H1 (cell line): ENCODE measurements around the gene AKT1. TPM values are rescaled to one million over a fixed set of nuclear protein-coding genes. Genes with fewer than 3 reads are reported as not detected.

Source experiments
- CTCF ChIA-PET: fragments of 300-600 bp; sonication (Branson Sonifier 250); formaldehyde crosslinking; loops from one replicate; lab custom pipeline; 2021; ENCODE audit not compliant: partially characterized antibody; lab: Charles Lee
- POLR2A ChIA-PET: fragments of 300-600 bp; sonication (Branson Sonifier 250); formaldehyde crosslinking; loops from one replicate; lab custom pipeline; 2021; ENCODE audit warnings: inconsistent platforms; ENCODE audit not compliant: partially characterized antibody; lab: Charles Lee
- DNase-seq, 2 experiments: peaks; one replicate each; pipeline versions ENCODE4 v3.0.0 to v3.0.0-alpha.2; 2010 to 2022; ENCODE audit warnings: low spot score in 2 of 2, low read depth in 1 of 2, mixed read lengths in 1 of 2
- FAIRE-seq: peaks from 2 replicates; lab custom pipeline; 2011; peaks lifted over from hg19 to GRCh38; lab: Jason Lieb, UNC
- H2AFZ ChIP-seq: 2 replicates; pipeline ENCODE4 v1.8.1; 2012; ENCODE audit warnings: low read length, inconsistent platforms
- H2AK5ac ChIP-seq: 2 replicates; pipeline ENCODE4 v1.6.1; 2013; ENCODE audit warnings: low read depth, low read length
- H2BK120ac ChIP-seq: replicated peaks from 2 replicates; pipeline ENCODE3; 2013; ENCODE audit warnings: low read depth, low read length, inconsistent platforms
- H2BK12ac ChIP-seq: 2 replicates; pipeline ENCODE4 v1.6.1; 2013; ENCODE audit warnings: low read depth, low read length
- H2BK15ac ChIP-seq: 2 replicates; pipeline ENCODE4 v1.6.1; 2013; ENCODE audit warnings: low read length
- H2BK20ac ChIP-seq: 2 replicates; pipeline ENCODE4 v1.6.1; 2013; ENCODE audit warnings: low read length
- H2BK5ac ChIP-seq: 2 replicates; pipeline ENCODE4 v1.6.1; 2013; ENCODE audit warnings: low read depth, low read length
- H3K14ac ChIP-seq: 2 replicates; pipeline ENCODE4 v1.6.1; 2013; ENCODE audit warnings: inconsistent platforms; ENCODE audit not compliant: insufficient read length
- H3K18ac ChIP-seq: 2 replicates; pipeline ENCODE4 v1.6.1; 2013; ENCODE audit warnings: low read length; ENCODE audit errors: extremely low read depth
- H3K23ac ChIP-seq: 2 replicates; pipeline ENCODE4 v1.6.1; 2013; ENCODE audit warnings: inconsistent platforms; ENCODE audit not compliant: insufficient read length
- H3K23me2 ChIP-seq: 2 replicates; pipeline ENCODE4 v1.6.1; 2013; ENCODE audit warnings: low read depth, low read length
- H3K27ac ChIP-seq: 2 replicates; pipeline ENCODE4 v1.6.1; 2011; ENCODE audit warnings: low read depth, low read length, inconsistent platforms
- H3K27me3 ChIP-seq, 4 experiments: replicated peaks in 1 of 4; 1 replicate in 1 of 4; 2 replicates in 3 of 4; pipeline versions ENCODE4 v1.6.1 to v1.8.1; 2011 to 2013; ENCODE audit warnings: low read length in 3 of 4, mild to moderate bottlenecking in 3 of 4, inconsistent platforms in 2 of 4, mixed read lengths in 2 of 4, moderate library complexity in 1 of 4; ENCODE audit not compliant: control insufficient read depth in 3 of 4, insufficient read depth in 3 of 4; ENCODE audit errors: extremely low read depth in 1 of 4
- H3K36me3 ChIP-seq, 4 experiments: 2 replicates each; pipeline versions ENCODE4 v1.6.1 to v1.8.1; 2011 to 2013; ENCODE audit warnings: mild to moderate bottlenecking in 4 of 4, low read length in 3 of 4, moderate library complexity in 2 of 4, control low read depth in 1 of 4, inconsistent platforms in 1 of 4; ENCODE audit not compliant: insufficient read depth in 4 of 4, control insufficient read depth in 2 of 4
- H3K4ac ChIP-seq: replicated peaks from 2 replicates; pipeline ENCODE3; 2013; ENCODE audit warnings: low read length, low read depth, mixed read lengths, inconsistent platforms; ENCODE audit not compliant: insufficient read length
- H3K4me1 ChIP-seq, 4 experiments: replicated peaks in 1 of 4; 1 replicate in 1 of 4; 2 replicates in 3 of 4; pipeline versions ENCODE4 v1.6.1 to v1.8.1; 2011 to 2013; ENCODE audit warnings: low read length in 3 of 4, inconsistent platforms in 2 of 4, mixed read lengths in 1 of 4; ENCODE audit not compliant: insufficient read depth in 4 of 4, control insufficient read depth in 3 of 4
- H3K4me2 ChIP-seq, 2 experiments: 2 replicates each; pipeline versions ENCODE4 v1.6.1 to v1.8.1; 2011 to 2013; ENCODE audit warnings: low read depth in 2 of 2, low read length in 2 of 2, control low read depth in 1 of 2, inconsistent platforms in 1 of 2, mild to moderate bottlenecking in 1 of 2; ENCODE audit not compliant: insufficient read depth in 1 of 2
- H3K4me3 ChIP-seq, 4 experiments: fragments of 200-600, 300-600 bp in 1 of 4; sonication (generic), shearing (Covaris generic), sonication (Bioruptor Twin) in 1 of 4; 2 replicates each; pipeline versions ENCODE4 v1.5.1 to v1.8.1; 2011 to 2016; ENCODE audit warnings: low read length in 4 of 4, low read depth in 3 of 4, control low read depth in 2 of 4, inconsistent platforms in 2 of 4, mild to moderate bottlenecking in 2 of 4, mixed read lengths in 1 of 4, moderate library complexity in 1 of 4; ENCODE audit not compliant: insufficient read depth in 2 of 4; ENCODE audit errors: extremely low read depth in 1 of 4
- H3K56ac ChIP-seq: replicated peaks from 2 replicates; pipeline ENCODE3; 2013; ENCODE audit warnings: low read depth, mild to moderate bottlenecking, mixed read lengths, low read length, inconsistent platforms; ENCODE audit not compliant: insufficient read length
- H3K79me1 ChIP-seq: 2 replicates; pipeline ENCODE4 v1.6.1; 2013; ENCODE audit warnings: low read depth, low read length, control low read depth
- H3K79me2 ChIP-seq, 2 experiments: 2 replicates each; pipeline versions ENCODE4 v1.6.1 to v1.8.1; 2012 to 2013; ENCODE audit warnings: low read length in 2 of 2, mild to moderate bottlenecking in 2 of 2, inconsistent platforms in 1 of 2; ENCODE audit not compliant: insufficient read depth in 2 of 2, control insufficient read depth in 1 of 2
- H3K9ac ChIP-seq, 4 experiments: replicated peaks in 1 of 4; 1 replicate in 1 of 4; 2 replicates in 3 of 4; pipeline versions ENCODE4 v1.6.1 to v1.8.1; 2011 to 2013; ENCODE audit warnings: low read depth in 3 of 4, low read length in 3 of 4, control low read depth in 2 of 4, mild to moderate bottlenecking in 2 of 4, moderate library complexity in 2 of 4, inconsistent platforms in 1 of 4; ENCODE audit errors: extremely low read depth in 1 of 4
- H3K9me3 ChIP-seq, 2 experiments: 2 replicates each; pipeline versions ENCODE4 v1.6.1 to v1.8.1; 2012 to 2013; ENCODE audit warnings: mild to moderate bottlenecking in 2 of 2, moderate library complexity in 2 of 2, control low read depth in 1 of 2, inconsistent platforms in 1 of 2, low read depth in 1 of 2, low read length in 1 of 2, mixed read lengths in 1 of 2; ENCODE audit not compliant: insufficient read depth in 2 of 2
- H4K20me1 ChIP-seq, 2 experiments: replicated peaks in 1 of 2; 2 replicates each; pipeline versions ENCODE3 to v1.8.1; 2011 to 2013; ENCODE audit warnings: inconsistent platforms in 2 of 2, low read length in 2 of 2, mild to moderate bottlenecking in 1 of 2; ENCODE audit not compliant: insufficient read depth in 2 of 2, control insufficient read depth in 1 of 2
- H4K5ac ChIP-seq: 2 replicates; pipeline ENCODE4 v1.6.1; 2013; ENCODE audit warnings: low read length, low read depth, mixed read lengths, inconsistent platforms; ENCODE audit not compliant: insufficient read length
- H4K8ac ChIP-seq: 2 replicates; pipeline ENCODE4 v1.8.0; 2013; ENCODE audit warnings: mild to moderate bottlenecking, moderate library complexity, low read length, inconsistent platforms; ENCODE audit not compliant: insufficient read depth; ENCODE audit errors: extremely low read depth
- H4K91ac ChIP-seq: replicated peaks from 2 replicates; pipeline ENCODE3; 2013; ENCODE audit warnings: low read length, mixed read lengths, inconsistent platforms; ENCODE audit not compliant: insufficient read length
- EZH2 ChIP-seq: fragments of 200-600 bp; sonication (generic); IDR thresholded peaks from 2 replicates; pipeline ENCODE4 v1.7.1; 2012; ENCODE audit warnings: low read depth, mild to moderate bottlenecking, moderate library complexity, low read length, inconsistent platforms; ENCODE audit not compliant: severe bottlenecking
- HDAC2 ChIP-seq, 2 experiments: fragments of 300-600 bp in 1 of 2; sonication (generic) in 1 of 2; IDR thresholded peaks; 2 replicates each; pipeline ENCODE4 v1.6.1; 2011 to 2012; ENCODE audit warnings: low read depth in 2 of 2, low read length in 2 of 2, mild to moderate bottlenecking in 2 of 2, moderate library complexity in 2 of 2, borderline replicate concordance in 1 of 2, inconsistent platforms in 1 of 2
- SAP30 ChIP-seq: fragments of 300-600 bp; sonication (generic); IDR thresholded peaks from 2 replicates; pipeline ENCODE4 v1.7.1; 2012; ENCODE audit warnings: low read length, moderate library complexity, mild to moderate bottlenecking, inconsistent platforms; ENCODE audit not compliant: insufficient read depth, insufficient replicate concordance
- WGBS, 2 experiments: shearing (Covaris generic) in 1 of 2; methylation state at CpG; one replicate each; pipeline versions ENCODE4 v1.1.6 to v1.1.7; 2013 to 2015; ENCODE audit warnings: low lambda C conversion rate in 2 of 2, mixed read lengths in 2 of 2, inconsistent platforms in 1 of 2, low coverage in 1 of 2, missing lambda C conversion rate in 1 of 2; ENCODE audit not compliant: insufficient replicate concordance in 2 of 2, insufficient coverage in 1 of 2, insufficient read length in 1 of 2; ENCODE audit errors: extremely low coverage in 1 of 2, missing lambda C conversion rate in 1 of 2; 5-methylcytosine and 5-hydroxymethylcytosine counted together
- polyA plus RNA-seq, 7 experiments: library from polyadenylated mRNA; depleted of rRNA in 3 of 7; stranded (reverse) in 5 of 7; unstranded in 2 of 7; fragments of >200 nt in 5 of 7; fragments of 200-250 nt in 2 of 7; gene quantifications; 1 replicate in 5 of 7; 2 replicates in 1 of 7; 4 replicates in 1 of 7; pipeline versions ENCODE4 v1.2.1 to v1.2.3, GENCODE V29; 2011 to 2013; ENCODE audit warnings: missing spikeins in 2 of 7, mixed read lengths in 2 of 7
- total RNA-seq: library from RNA; stranded (reverse); fragmentation: NEBNext Ultra II Directional; extraction: Animal tissue kit (Norgen Biotek cat#: 25700); gene quantifications from 2 replicates; pipeline ENCODE4 v1.2.1, GENCODE V29; 2021

The AKT1 gene
- total and polyA plus RNA-seq, 2 of the 8 experiments (the other 6 are each of a cell fraction or from before 2014, with no cell fraction given), result 68.1 to 71.5 TPM

GRCh38 chr14:104753528-104754212, 41.9 kb downstream of the AKT1 start:
- H3K27ac ChIP-seq, result peak overlapping the region; percentile 85; the same call in 1 of the 2 replicates
- H2BK20ac ChIP-seq, result no peak overlapping the region
- no peak overlapping the region for H3K4ac ChIP-seq
- no peak overlapping the region for H3K23ac ChIP-seq
- peaks cover 5% of the 10 kb centered on the region; the same call in 1 of the 2 replicates for H3K23me2 ChIP-seq
- H3K9ac ChIP-seq, result peak overlapping the region; percentile 81 to 93 (median 93)
- FAIRE-seq (no peak), DNase-seq (no peak)
- H4K5ac ChIP-seq, result no peak overlapping the region
- H3K9me3 ChIP-seq, result peaks cover 10 to 25% of the 10 kb centered on the region in 2 experiments
- ChIA-PET POLR2A (interaction anchor here (0.8 to 2.9 kb wide), 19 partner anchors 9 to 141 kb away, joined by 3 to 21 read pairs (median 4); no protein-coding TSS in a partner anchor), CTCF (interaction anchor here (0.6 to 2.6 kb wide), 12 partner anchors 12 to 805 kb away, joined by 3 to 11 read pairs (median 4); partner anchors contain the start of genes ADSS1 and ZBTB42)
- peak overlapping the region; percentile 73 to 87 for H3K4me2 ChIP-seq
- no peak overlapping the region for H4K91ac ChIP-seq
- peak overlapping the region; percentile 98; the same call in 1 of the 2 replicates for H4K8ac ChIP-seq
- H3K56ac ChIP-seq, result no peak overlapping the region
- 0 out of 2 replicates have a peak overlapping the region, but pooled peaks have one; percentile 50 for H2BK12ac ChIP-seq
- H3K79me2 ChIP-seq, result peaks cover 10 to 49% of the 10 kb centered on the region in 2 experiments; a peak in 3 of 4 replicates
- no peak overlapping the region for H2BK120ac ChIP-seq
- no peak overlapping the region for H3K14ac ChIP-seq
- H2BK15ac ChIP-seq, result no peak overlapping the region
- H3K4me3 ChIP-seq, result peak overlapping the region; percentile 86 to 97 (median 94)
- H2AK5ac ChIP-seq, result no peak overlapping the region
- H3K4me1 ChIP-seq, result peaks cover 0 to 13% (median 5%) of the 10 kb centered on the region in 4 experiments; a peak in 6 of 7 replicates
- peaks cover 8 to 30% (median 19%) of the 10 kb centered on the region in 4 experiments; a peak in 7 of 8 replicates for H3K36me3 ChIP-seq
- H3K27me3 ChIP-seq, result no peaks in the 10 kb centered on the region; a peak in 1 of 7 replicates
- TF ChIP-seq SAP30 (peak; percentile 47), HDAC2 (IDR thresholded peaks at IDR 0.05; ENCODE audit: borderline replicate concordance in 1 of 2, low read depth in 2 of 2, low read length in 2 of 2) (no peak), EZH2 (no peak)
- H2AFZ ChIP-seq, result no peak overlapping the region
- H3K79me1 ChIP-seq, result peaks cover 24% of the 10 kb centered on the region
- peaks cover 19 to 44% of the 10 kb centered on the region in 2 experiments for H4K20me1 ChIP-seq
- 7% methylated on average over 23 of the region's 30 CpGs; no CpG with 5 or more reads in 1 of the 2 experiments for WGBS, 2 experiments
- H2BK5ac ChIP-seq, result 0 out of 2 replicates have a peak overlapping the region, but pooled peaks have one; percentile 96
- H3K18ac ChIP-seq, result no peak overlapping the region
